Prostate gland (tissue), 2 donors: ENCODE results near the gene PLPPR4.

Experiments
- POLR2A ChIP-seq: fragments of 450-650 bp; IDR thresholded peaks from one replicate; pipeline ENCODE4 v1.6.1; 2016; ENCODE audit warnings: antibody characterized with exemption, mild to moderate bottlenecking
- TF ChIP-seq, protein P1 (sequence below), 4 experiments: fragments of 200-600 bp in 2 of 4; fragments of 450-650 bp in 2 of 4; sonication (generic) in 2 of 4; IDR thresholded peaks; 1 replicate in 3 of 4; 2 replicates in 1 of 4; pipeline ENCODE4 v1.5.1; 2016 to 2019; ENCODE audit warnings: antibody characterized with exemption in 4 of 4, mild to moderate bottlenecking in 2 of 4, moderate library complexity in 2 of 4

DNA sequence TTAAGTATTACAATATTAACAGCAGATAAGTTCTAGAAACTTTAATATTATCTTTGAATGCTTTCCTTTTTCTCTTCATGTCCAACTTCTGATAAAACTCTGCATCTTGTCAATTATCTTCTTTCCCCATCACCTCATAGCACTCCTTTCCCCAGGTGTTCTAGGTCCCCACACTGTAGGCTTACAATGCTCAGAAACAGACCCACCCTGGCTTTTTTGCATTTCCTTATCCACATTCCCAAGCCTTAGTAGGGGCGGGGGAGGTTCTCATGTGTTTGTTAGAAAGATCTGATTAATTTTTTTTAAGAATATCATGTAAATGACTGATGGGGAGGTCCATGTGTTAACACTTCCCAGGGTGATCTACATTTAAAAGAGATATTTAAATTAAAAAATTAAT lies 63.9 kb downstream of the PLPPR4 start:
- no peak for TF ChIP-seq POLR2A
- TF ChIP-seq, protein P1, sequence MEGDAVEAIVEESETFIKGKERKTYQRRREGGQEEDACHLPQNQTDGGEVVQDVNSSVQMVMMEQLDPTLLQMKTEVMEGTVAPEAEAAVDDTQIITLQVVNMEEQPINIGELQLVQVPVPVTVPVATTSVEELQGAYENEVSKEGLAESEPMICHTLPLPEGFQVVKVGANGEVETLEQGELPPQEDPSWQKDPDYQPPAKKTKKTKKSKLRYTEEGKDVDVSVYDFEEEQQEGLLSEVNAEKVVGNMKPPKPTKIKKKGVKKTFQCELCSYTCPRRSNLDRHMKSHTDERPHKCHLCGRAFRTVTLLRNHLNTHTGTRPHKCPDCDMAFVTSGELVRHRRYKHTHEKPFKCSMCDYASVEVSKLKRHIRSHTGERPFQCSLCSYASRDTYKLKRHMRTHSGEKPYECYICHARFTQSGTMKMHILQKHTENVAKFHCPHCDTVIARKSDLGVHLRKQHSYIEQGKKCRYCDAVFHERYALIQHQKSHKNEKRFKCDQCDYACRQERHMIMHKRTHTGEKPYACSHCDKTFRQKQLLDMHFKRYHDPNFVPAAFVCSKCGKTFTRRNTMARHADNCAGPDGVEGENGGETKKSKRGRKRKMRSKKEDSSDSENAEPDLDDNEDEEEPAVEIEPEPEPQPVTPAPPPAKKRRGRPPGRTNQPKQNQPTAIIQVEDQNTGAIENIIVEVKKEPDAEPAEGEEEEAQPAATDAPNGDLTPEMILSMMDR (IDR thresholded peaks at IDR 0.05), result no peak
